Measurements from ENCODE around the gene FXYD3.
"Not testable (repeated sequence)": the region's sequence is repeated elsewhere in the genome, so short reads cannot be mapped to it uniquely, and the experiment has no call there.

The FXYD3 gene

GRCh38 chr19:35085947-35086346, 29.7 kb upstream of the FXYD3 start:
- DNase-seq (ENCODE audit: low read depth in 2 of 2, low spot score in 1 of 2) = no peak

GRCh38 chr19:35086455-35086854, 29.2 kb upstream of the FXYD3 start:
- DNase-seq (ENCODE audit: low read depth in 2 of 2, low spot score in 1 of 2) = no peak

- DNase-seq (ENCODE audit: low read depth in 2 of 2, low spot score in 1 of 2) = no peak
Observed at GRCh38 chr19:35087393-35087792, 28.2 kb upstream of the FXYD3 start.

- DNase-seq (ENCODE audit: low read depth in 2 of 2, low spot score in 1 of 2) = no peak
Observed at GRCh38 chr19:35088131-35088913, 27.3 kb upstream of the FXYD3 start.

GRCh38 chr19:35089554-35089953, 26.1 kb upstream of the FXYD3 start:
- no peak for DNase-seq (ENCODE audit: low read depth in 2 of 2, low spot score in 1 of 2)

GRCh38 chr19:35090160-35090505, 25.5 kb upstream of the FXYD3 start:
- no peak for DNase-seq (ENCODE audit: low read depth in 2 of 2, low spot score in 1 of 2)

- DNase-seq (ENCODE audit: low read depth in 2 of 2, low spot score in 1 of 2) = no peak
Observed at GRCh38 chr19:35090506-35091214, 25.0 kb upstream of the FXYD3 start.

GRCh38 chr19:35093430-35093829, 22.2 kb upstream of the FXYD3 start:
- DNase-seq (ENCODE audit: low read depth in 2 of 2, low spot score in 1 of 2) = no peak

GRCh38 chr19:35093941-35094647, 21.5 kb upstream of the FXYD3 start:
- DNase-seq (ENCODE audit: low read depth in 2 of 2, low spot score in 1 of 2) = no peak

- no peak for DNase-seq (ENCODE audit: low read depth in 2 of 2, low spot score in 1 of 2)
Observed at GRCh38 chr19:35094656-35095055, 21.0 kb upstream of the FXYD3 start.

GRCh38 chr19:35095667-35096368, 19.8 kb upstream of the FXYD3 start:
- DNase-seq (ENCODE audit: low read depth in 2 of 2, low spot score in 1 of 2) = no peak

- DNase-seq (ENCODE audit: low read depth in 2 of 2, low spot score in 1 of 2) = no peak
Observed at GRCh38 chr19:35098413-35099049, 17.1 kb upstream of the FXYD3 start.

- no peak for DNase-seq (ENCODE audit: low read depth in 2 of 2, low spot score in 1 of 2)
Observed at GRCh38 chr19:35099155-35099896, 16.3 kb upstream of the FXYD3 start.

GRCh38 chr19:35099897-35100275, 15.7 kb upstream of the FXYD3 start:
- no peak for DNase-seq (ENCODE audit: low read depth in 2 of 2, low spot score in 1 of 2)

GRCh38 chr19:35100588-35101533, 14.8 kb upstream of the FXYD3 start:
- DNase-seq (ENCODE audit: low read depth in 2 of 2, low spot score in 1 of 2) = no peak

- not testable (repeated sequence) for DNase-seq (ENCODE audit: low read depth in 2 of 2, low spot score in 1 of 2)
Observed at GRCh38 chr19:35101949-35102348, 13.7 kb upstream of the FXYD3 start.

- DNase-seq (ENCODE audit: low read depth in 2 of 2, low spot score in 1 of 2) = not testable (repeated sequence)
Observed at GRCh38 chr19:35103614-35104013, 12.0 kb upstream of the FXYD3 start.

- no peak for DNase-seq (ENCODE audit: low read depth in 2 of 2, low spot score in 1 of 2)
Observed at GRCh38 chr19:35104361-35104760, 11.3 kb upstream of the FXYD3 start.

GRCh38 chr19:35105047-35105410, 10.6 kb upstream of the FXYD3 start:
- DNase-seq (ENCODE audit: low read depth in 2 of 2, low spot score in 1 of 2) = no peak

Data from stimulated activated CD8-positive, alpha-beta memory T cell treated with anti-CD3 and anti-CD28 coated beads, Interleukin-4, amount 100 ng/mL, for 1 hour (primary cell).